AG09319 (cell line): ENCODE results near the gene RFWD3.
"Not testable (repeated sequence)": the region's sequence is repeated elsewhere in the genome, so short reads cannot be mapped to it uniquely, and the experiment has no call there.

Experiments
- DNase-seq: peaks from one replicate; pipeline ENCODE4 v3.0.0-alpha.2; 2010; ENCODE audit warnings: low read depth; ENCODE audit errors: extremely low read depth
- CTCF ChIP-seq: IDR thresholded peaks from 2 replicates; pipeline ENCODE4 v1.5.1; 2011; ENCODE audit warnings: low read depth, mild to moderate bottlenecking, inconsistent platforms, low read length, moderate library complexity

Gene RFWD3

GRCh38 chr16:74661064-74661463 is 5.6 kb downstream of the RFWD3 start:
- no peak for TF ChIP-seq CTCF
- DNase-seq = no peak

- TF ChIP-seq CTCF = no peak
Measured at GRCh38 chr16:74660383-74660782, 6.3 kb downstream of the RFWD3 start.

GRCh38 chr16:74659041-74659440 is 7.6 kb downstream of the RFWD3 start:
- DNase-seq = no peak
- TF ChIP-seq CTCF = no peak

More at GRCh38 chr16:74660383-74660782, 6.3 kb downstream of the RFWD3 start:
- no peak for DNase-seq

- no peak for DNase-seq
- TF ChIP-seq CTCF = no peak
Measured at GRCh38 chr16:74657870-74658642, 8.6 kb downstream of the RFWD3 start.

- no peak for TF ChIP-seq CTCF
- DNase-seq = no peak
Measured at GRCh38 chr16:74654536-74655050, 12.1 kb downstream of the RFWD3 start.

GRCh38 chr16:74652883-74653282 is 13.8 kb downstream of the RFWD3 start:
- DNase-seq = not testable (repeated sequence)

- no peak for DNase-seq
- no peak for TF ChIP-seq CTCF
Measured at GRCh38 chr16:74652249-74652648, 14.4 kb downstream of the RFWD3 start.

- no peak for DNase-seq
- TF ChIP-seq CTCF = no peak
Measured at GRCh38 chr16:74651841-74652240, 14.8 kb downstream of the RFWD3 start.
